Hepatocyte (in vitro differentiated cells): Measurements from ENCODE around the gene SAMD11.

Experiments used
- CTCF ChIP-seq: fragments of 200-600 bp; sonication (generic); IDR thresholded peaks from 2 replicates; pipeline ENCODE4 v1.5.1; 2016; ENCODE audit warnings: antibody characterized with exemption, mild to moderate bottlenecking; ENCODE audit not compliant: poor library complexity
- EZH2 ChIP-seq: fragments of 200-600 bp; sonication (generic); IDR thresholded peaks from 2 replicates; pipeline ENCODE4 v1.6.1; 2016; ENCODE audit warnings: antibody characterized with exemption, mild to moderate bottlenecking, borderline replicate concordance
- EZH2phosphoT487 ChIP-seq: fragments of 200-600 bp; sonication (generic); IDR thresholded peaks from one replicate; pipeline ENCODE4 v1.6.1; 2018; ENCODE audit warnings: antibody characterized with exemption, mild to moderate bottlenecking, low read depth, moderate library complexity; ENCODE audit not compliant: unreplicated experiment, severe bottlenecking

DNA sequence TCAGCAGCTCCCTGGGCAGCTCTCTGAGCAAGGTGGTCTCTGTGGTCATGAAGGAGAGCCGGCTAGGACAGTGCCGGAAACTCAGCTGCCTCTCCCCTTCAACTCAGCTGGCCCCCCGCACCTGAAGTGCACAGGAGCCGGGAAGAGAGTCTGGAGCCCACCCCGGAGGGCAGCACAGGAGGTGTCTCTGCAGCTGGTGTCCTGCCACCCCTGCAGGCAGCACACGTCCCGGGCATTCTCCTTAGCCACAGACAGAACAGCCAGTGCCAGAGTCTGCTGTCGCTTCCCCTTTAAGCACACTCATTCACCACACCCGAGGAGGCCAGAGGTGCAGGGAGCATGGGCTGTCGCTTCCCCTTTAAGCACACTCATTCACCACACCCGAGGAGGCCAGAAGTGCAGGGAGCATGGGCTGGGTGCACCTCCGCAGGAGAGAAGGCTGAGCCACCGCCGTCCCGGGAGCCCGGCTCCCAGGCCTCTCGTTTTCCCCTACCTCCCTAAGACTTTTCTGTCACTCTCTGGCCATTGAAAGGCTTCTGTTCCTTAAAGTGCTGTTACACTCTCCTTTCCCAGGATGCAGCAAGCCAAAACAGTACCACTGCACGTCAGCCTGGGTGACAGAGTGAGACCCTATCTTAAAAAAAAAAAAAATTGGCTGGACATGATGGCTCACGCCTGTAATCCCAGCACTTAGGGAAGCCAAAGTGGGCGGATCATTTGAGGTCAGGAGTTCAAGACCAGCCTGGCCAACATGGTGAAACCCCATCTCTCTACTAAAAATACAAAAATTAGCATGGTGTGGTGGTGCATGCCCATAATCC is 16.9 kb upstream of the SAMD11 start:
- TF ChIP-seq CTCF = no peak
- no peak for TF ChIP-seq EZH2
- TF ChIP-seq EZH2phosphoT487 = no peak
